Measurements from ENCODE around the gene SLC44A1.
A peak's percentile ranks its signal among the peaks of the same experiment; 100 is the strongest.

The SLC44A1 gene

DNA sequence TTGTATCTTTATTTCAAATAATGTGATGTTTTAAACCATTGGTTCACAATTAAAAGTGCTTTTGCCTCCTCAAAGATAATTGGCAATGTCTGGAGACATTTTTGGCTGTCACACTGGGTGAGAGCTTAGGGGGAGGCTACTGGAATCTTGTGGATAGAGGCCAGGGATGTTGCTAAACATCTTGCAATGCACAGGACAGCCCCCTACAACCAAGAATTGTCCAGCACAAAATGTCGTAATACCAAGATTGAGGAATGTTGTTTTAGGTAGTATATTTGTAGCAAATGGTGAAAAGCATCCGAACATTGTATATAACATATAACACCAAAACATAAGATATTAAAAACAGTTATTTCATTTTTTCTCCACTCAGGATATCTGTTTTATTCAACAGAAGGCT lies 99.8 kb downstream of the SLC44A1 start:
- DNase-seq, result no peak

GRCh38 chr9:105345626-105346025 lies 101.2 kb downstream of the SLC44A1 start:
- DNase-seq, result no peak

- DNase-seq, result no peak
Observed at GRCh38 chr9:105346273-105346672, 101.8 kb downstream of the SLC44A1 start.

DNA sequence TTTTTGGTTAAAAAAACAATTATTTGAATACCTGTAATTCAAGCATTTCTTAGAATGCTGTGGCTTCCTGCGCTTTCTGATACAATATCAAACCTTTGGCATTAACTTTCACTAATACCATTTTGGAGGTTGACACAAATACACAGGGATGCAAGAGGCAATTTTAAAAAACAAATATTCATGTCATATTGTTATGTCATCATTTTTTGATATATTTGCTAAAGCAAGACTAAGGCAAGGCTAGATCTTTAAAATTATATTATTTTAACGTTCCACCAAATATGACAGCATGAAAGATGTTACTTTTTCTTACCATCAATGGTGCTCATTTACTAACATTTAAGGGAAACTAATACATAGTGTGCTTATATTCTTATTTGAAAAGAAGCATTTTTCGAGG lies 110.0 kb downstream of the SLC44A1 start:
- DNase-seq, result no peak

DNA sequence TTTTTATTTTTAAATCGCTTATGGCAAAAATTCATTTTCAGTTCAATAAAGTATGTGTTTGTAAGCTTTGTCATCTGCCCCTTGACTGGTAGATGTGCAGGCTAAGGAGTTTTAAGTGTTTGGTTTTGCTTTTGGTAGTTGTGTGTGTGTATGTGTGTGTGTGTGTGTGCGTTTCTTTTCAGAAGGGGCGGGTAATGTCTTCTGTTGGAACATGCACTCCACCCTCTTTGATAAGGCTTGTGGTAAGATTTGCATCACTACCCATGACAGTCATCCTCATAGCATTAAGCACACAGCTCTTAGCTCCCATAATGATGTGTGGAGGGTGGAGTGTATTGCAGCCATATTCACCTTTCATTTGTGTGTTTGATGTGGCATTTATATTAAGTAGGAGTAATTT lies 111.3 kb downstream of the SLC44A1 start:
- no peak for DNase-seq

GRCh38 chr9:105357937-105358336 lies 113.5 kb downstream of the SLC44A1 start:
- DNase-seq, result no peak

DNA sequence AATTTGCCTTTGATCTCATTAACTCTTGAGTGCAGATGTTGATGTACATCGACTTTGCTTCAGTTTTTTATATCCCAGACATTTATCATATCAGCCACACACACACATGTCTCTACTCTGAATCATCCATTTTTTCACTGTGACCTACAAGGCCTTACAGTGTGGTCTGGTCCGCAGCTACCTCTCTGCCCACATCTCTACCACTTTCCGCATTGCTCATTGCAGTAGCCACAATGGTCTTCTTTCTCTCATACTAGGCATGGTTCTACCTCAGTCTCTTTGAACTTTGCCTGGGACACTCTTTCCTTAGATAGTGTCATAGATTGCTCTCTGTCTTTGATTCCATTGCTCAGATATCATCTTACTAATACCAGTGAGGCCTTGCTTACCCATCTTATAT lies 115.4 kb downstream of the SLC44A1 start:
- no peak for DNase-seq

DNA sequence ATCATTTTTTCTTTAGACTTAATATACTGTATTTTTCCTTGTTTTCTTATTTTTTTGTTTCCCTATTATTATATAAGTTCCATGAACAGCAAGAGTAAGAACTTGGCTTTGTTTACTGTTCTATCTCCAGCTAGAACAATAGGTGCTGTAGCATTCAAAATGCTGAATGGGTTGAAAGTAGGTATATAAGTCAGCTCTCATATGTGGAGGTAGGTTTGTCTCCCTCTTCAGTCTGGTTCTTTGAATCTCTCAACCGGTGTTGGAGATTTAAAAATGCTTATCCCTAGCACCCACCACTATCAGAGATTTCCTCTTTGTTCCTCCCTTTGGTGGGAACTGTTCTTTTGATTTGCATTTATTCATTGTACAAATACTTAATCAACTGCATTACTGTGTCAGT lies 115.9 kb downstream of the SLC44A1 start:
- DNase-seq, result no peak

- no peak for DNase-seq
Observed at GRCh38 chr9:105361873-105362272, 117.4 kb downstream of the SLC44A1 start.

DNA sequence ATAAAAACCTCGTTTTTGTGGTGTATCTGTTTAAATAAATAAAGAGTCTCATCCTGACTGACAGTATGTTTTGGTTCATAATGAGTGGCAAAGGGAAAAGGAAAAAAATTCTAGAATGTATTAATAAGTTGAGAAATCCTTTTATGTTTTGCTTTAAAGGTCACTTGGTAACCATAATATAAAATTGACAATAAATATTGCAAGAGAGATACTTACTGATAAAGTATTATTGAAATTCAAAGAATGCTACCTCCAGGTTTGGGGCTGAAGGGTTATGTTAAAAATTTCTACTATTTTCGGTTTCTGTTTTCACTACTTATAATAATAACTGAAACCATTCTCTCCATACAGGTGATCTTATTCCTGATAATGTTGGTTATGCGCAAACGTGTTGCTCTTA lies 118.0 kb downstream of the SLC44A1 start:
- no peak for DNase-seq

GRCh38 chr9:105363837-105364236 lies 119.4 kb downstream of the SLC44A1 start:
- DNase-seq, result no peak

DNA sequence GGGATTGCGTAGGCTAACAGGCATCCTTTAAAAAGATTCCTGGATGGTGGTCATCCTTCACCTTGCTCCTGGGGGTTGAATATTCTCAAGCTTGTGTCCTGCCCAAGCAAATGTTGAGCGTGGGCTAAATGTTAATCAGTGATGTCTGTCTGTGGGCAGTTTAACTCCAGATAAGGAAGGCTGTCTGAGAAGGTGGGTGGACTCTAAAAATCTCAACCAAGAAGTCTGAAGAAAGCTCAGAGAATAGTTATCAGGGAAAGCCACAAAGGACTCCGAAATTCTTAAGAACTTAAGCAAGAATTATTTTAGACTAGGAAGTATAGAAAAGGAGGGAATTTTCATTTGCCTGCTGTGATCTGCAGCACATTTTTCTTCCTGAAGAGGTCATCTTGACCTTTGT lies 125.5 kb downstream of the SLC44A1 start:
- no peak for DNase-seq

DNA sequence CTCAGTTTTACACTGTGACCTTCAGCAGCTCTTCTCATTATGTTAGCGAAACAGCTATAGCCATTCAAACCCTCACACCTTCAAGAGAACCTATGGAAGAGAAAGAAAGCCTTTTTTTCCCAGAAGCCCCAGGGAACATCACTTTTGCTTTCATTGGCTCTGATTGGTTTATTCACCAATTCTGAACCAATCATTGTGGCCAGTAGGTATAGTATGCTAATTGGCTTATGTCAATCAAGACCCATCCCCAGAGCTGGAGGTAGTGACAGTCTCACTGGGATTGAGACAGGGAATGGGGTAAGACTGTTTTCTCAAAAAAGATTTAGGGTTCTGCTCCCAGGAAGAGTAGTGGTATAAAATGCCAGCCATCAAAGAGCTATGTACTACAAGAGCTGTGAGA lies 129.3 kb downstream of the SLC44A1 start:
- DNase-seq, result no peak

- DNase-seq, result no peak
Observed at GRCh38 chr9:105375323-105375722, 130.9 kb downstream of the SLC44A1 start.

GRCh38 chr9:105376893-105377292 lies 132.4 kb downstream of the SLC44A1 start:
- DNase-seq, result no peak

GRCh38 chr9:105385381-105385985 lies 141.0 kb downstream of the SLC44A1 start:
- DNase-seq, result peak; percentile 17

DNA sequence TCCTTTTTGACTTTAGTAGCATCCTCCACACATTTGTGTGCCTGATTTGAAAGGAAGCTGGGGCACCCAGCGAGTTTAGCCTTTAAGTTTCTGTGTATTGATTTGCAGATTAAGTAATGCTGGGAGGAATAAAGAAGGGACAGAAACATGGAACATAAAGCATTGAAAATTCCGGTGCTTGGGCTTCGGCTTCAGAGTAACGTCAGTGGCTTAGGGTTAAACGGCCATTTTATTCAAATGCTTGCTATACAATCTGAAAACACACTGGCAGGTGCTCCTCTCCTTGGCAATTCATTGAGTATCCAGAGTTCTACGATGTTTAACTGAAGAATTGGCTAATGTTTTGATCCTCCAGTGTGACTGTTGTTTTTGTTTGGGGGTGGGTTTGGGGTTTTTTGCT lies 145.3 kb downstream of the SLC44A1 start:
- DNase-seq, result no peak

DNA sequence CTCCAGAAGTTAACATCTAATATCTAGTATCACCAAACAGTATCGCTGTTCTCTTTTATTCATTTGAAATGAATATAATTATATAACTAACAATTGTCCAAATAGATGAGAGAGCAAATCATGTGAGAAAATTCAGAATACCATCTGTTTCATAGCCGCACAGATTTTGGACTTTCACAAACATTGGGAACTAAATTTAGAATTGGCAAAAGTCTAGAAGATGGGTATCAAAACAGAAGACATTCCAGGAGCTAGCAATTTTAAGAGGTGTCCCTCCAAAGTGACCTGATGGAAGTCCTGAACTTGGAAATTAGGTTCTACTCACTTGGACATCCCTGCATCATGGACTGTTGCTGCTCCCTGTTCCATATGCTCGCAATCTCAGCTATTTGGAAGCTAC lies 146.4 kb downstream of the SLC44A1 start:
- DNase-seq, result no peak

DNA sequence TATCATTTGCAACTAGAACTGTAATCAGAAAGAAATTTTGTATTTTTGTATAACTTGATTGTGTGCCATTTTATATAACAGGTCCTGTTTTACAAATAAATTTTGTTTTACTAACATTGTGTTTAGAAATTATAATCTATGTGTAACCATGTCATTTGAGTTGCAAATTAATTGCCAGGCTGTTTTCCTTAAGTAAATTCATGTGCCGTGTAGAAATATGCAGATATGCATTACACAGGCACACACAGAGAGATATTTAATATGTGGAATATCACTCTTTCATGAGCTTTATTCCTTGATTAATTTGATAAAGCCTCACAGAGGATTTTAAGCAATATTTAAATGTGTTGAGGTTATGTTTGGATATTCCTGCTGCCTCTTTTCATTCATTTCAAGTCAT lies 146.8 kb downstream of the SLC44A1 start:
- DNase-seq, result no peak

DNA sequence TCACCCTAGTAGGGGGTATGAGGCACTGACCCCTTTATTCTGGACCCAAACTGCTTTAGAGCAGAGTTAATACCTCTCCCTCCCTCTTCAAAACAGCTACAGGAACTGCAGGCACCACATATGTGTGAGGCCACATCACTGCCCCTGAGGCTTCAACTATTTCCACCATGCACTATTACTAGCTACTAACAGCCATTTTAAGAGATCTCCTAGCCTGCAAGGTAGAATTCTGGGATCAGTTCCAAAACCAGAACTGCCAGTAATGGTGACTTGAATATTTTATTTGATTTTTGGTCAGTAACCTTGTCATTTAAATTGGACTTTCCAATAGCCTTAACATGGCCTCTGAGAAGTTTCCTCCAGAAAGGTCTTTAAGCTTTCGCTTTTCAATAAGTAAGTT lies 148.1 kb downstream of the SLC44A1 start:
- no peak for DNase-seq

DNA sequence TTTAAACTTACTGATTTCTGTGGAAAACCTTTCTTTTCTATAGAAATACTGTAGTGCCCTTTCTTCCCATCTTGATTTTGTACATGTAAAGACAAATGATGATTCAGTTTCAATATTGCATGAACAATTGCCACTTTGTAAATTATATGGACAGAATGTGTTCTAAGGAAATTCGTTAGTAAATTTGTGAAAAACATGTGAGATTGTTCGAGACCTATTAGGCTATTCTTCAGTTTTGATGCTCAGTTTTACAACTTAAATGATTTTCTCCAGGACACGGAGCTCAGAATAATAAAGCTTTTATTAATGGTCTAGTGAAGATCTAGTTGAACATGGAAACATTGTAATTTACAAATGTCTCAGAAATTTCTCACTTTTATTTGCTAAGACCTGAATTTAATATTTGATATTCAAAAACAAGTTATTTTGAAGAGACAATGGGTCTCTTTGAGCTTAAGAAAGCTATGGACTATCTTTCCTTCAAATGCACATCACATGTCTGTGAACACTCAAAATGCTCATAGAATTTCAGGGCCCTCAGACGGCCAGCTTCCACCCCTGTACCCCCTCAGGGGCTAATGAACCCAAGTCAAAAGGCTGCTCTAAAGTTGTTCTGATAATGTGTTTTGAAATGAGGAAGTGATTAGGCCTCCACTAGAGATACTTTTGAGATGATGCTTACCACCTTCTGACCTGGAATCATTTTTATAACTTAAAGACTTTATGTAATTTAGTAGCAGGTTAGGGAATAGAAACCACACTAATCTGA lies 149.3 kb downstream of the SLC44A1 start:
- DNase-seq, result no peak

DNA sequence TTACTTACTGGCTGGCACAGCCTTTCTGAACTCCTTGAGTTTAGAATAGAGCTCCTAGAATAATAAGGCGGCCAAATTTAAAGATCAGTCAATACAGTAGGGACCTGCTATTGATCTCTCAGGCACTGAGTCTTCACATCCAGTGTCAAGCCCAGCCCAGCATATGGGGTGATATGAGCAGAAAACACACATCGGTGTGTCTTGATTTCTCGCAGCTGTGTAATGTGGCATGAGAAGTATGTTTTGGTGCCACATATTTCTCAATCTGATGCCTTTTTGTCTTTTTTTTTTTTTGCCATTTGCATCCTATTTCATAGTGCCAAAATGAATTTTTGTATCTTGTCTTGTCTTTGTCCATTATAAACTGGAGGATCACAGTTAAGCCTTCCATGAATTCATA lies 152.0 kb downstream of the SLC44A1 start:
- DNase-seq, result no peak

DNA sequence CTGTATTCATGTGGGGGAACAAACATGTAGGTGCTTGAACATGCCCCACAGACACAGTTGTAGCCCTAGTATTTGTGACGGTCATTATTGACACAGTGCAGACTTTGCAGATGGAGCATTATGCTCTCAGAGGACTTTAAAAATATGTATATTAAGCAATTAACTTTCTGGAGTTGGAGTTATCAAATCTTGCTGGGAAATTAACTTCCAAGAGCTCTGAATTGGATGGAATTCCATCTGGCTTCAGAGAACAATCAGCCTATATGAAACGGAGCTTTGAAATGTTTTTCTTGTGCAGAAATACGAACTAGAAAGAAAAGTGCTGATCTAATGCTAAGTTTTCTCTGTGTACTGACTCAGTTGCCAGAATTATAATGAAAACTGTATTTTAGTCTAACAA lies 152.4 kb downstream of the SLC44A1 start:
- DNase-seq, result no peak

- no peak for DNase-seq
Observed at GRCh38 chr9:105399117-105399516, 154.7 kb downstream of the SLC44A1 start.

- DNase-seq, result no peak
Observed at GRCh38 chr9:105401651-105402050, 157.2 kb downstream of the SLC44A1 start.
